HepG2 (cell line): Measurements from ENCODE around the gene CYP27B1. TPM values are rescaled to one million over a fixed set of nuclear protein-coding genes. Genes with fewer than 3 reads are reported as not detected.

Experiments
- KIAA2018 ChIP-seq: sonication (generic); formaldehyde crosslinking; IDR thresholded peaks from 2 replicates; pipeline ENCODE4 v1.5.0; 2020; ENCODE audit warnings: mild to moderate bottlenecking, missing genetic modification reagents, borderline replicate concordance
- PATZ1 ChIP-seq: sonication (generic); formaldehyde crosslinking; IDR thresholded peaks from 2 replicates; pipeline ENCODE4 v1.4.0; 2020; ENCODE audit warnings: missing genetic modification reagents
- SKIL ChIP-seq: sonication (generic); formaldehyde crosslinking; IDR thresholded peaks from 2 replicates; pipeline ENCODE4 v1.8.0; 2022; ENCODE audit warnings: missing genetic modification reagents, mild to moderate bottlenecking, moderate library complexity, borderline replicate concordance
- TBP ChIP-seq: sonication (generic); formaldehyde crosslinking; IDR thresholded peaks from 2 replicates; pipeline ENCODE4 v1.5.0; 2020; ENCODE audit warnings: missing genetic modification reagents
- ZNF160 ChIP-seq: sonication (generic); formaldehyde crosslinking; IDR thresholded peaks from 2 replicates; pipeline ENCODE4 v1.8.0; 2022; ENCODE audit warnings: mild to moderate bottlenecking, inconsistent platforms, missing genetic modification reagents
- ZNF33A ChIP-seq: sonication (generic); formaldehyde crosslinking; IDR thresholded peaks from 2 replicates; pipeline ENCODE4 v1.5.1; 2020; ENCODE audit warnings: missing genetic modification reagents, mild to moderate bottlenecking, moderate library complexity, borderline replicate concordance
- ZNF550 ChIP-seq: sonication (generic); formaldehyde crosslinking; IDR thresholded peaks from 2 replicates; pipeline ENCODE4 v1.4.0; 2020; ENCODE audit warnings: mild to moderate bottlenecking, missing genetic modification reagents, borderline replicate concordance
- ZNF564 ChIP-seq: sonication (generic); formaldehyde crosslinking; IDR thresholded peaks from 2 replicates; pipeline ENCODE4 v1.8.1; 2023; ENCODE audit warnings: mild to moderate bottlenecking, missing genetic modification reagents
- ZNF687 ChIP-seq: sonication (generic); formaldehyde crosslinking; IDR thresholded peaks from 2 replicates; pipeline ENCODE4 v1.5.1; 2020; ENCODE audit warnings: mild to moderate bottlenecking, missing genetic modification reagents, moderate library complexity
- ZNF775 ChIP-seq: sonication (generic); formaldehyde crosslinking; IDR thresholded peaks from 2 replicates; pipeline ENCODE4 v1.4.0; 2020; ENCODE audit warnings: missing genetic modification reagents, mild to moderate bottlenecking, moderate library complexity, borderline replicate concordance
- ZNF788 ChIP-seq: sonication (generic); formaldehyde crosslinking; IDR thresholded peaks from 2 replicates; pipeline ENCODE4 v1.5.0; 2020; ENCODE audit warnings: mild to moderate bottlenecking, missing genetic modification reagents, borderline replicate concordance
- polyA plus RNA-seq, 8 experiments: library from polyadenylated mRNA; depleted of rRNA in 3 of 8; stranded (reverse) in 7 of 8; unstranded in 1 of 8; fragments of >200 nt; fragmentation: Illumina TruSeq in 4 of 8; extraction: Trizol in 4 of 8; gene quantifications; 2 replicates each; pipeline versions ENCODE4 v1.2.1 to v1.2.3, GENCODE V29; 2011 to 2016; ENCODE audit warnings: low read depth in 4 of 8, missing spikeins in 1 of 8, mixed read lengths in 1 of 8; ENCODE audit not compliant: insufficient read depth in 1 of 8
- total RNA-seq, 5 experiments: library from RNA; depleted of rRNA; stranded (reverse); fragments of >200 nt; fragmentation: Illumina TruSeq; extraction: Trizol; gene quantifications; 2 replicates each; pipeline ENCODE4 v1.2.3, GENCODE V29; 2016; ENCODE audit warnings: low read depth in 1 of 5

CYP27B1 gene
- total and polyA plus RNA-seq, 2 of the 13 experiments (the other 11 are each of a cell fraction or from before 2014, with no cell fraction given) = 2.3 to 3.0 TPM

- 0 out of 2 replicates have a peak, but pooled peaks have one; percentile 59 for TF ChIP-seq KIAA2018 (CRISPR knock-in tag)
- peak; percentile 75 for TF ChIP-seq ZNF564 (CRISPR knock-in tag)
- peak; percentile 65; the same call in 1 of the 2 replicates for TF ChIP-seq ZNF775 (CRISPR knock-in tag)
- TF ChIP-seq ZNF687 (CRISPR knock-in tag) = peak; percentile 91; the same call in 1 of the 2 replicates
- no peak; the same call in 1 of the 2 replicates for TF ChIP-seq PATZ1 (CRISPR knock-in tag)
- TF ChIP-seq ZNF33A = no peak
- TF ChIP-seq ZNF550 (CRISPR knock-in tag) = no peak
- no peak for TF ChIP-seq SKIL (CRISPR knock-in tag)
- TF ChIP-seq TBP (CRISPR knock-in tag) = no peak; the same call in 1 of the 2 replicates
- no peak for TF ChIP-seq ZNF160 (CRISPR knock-in tag)
- TF ChIP-seq ZNF788 = peak; percentile 81; the same call in 1 of the 2 replicates
Measured at GRCh38 chr12:57771873-57772428, 5.1 kb upstream of the CYP27B1 start, which contains the start of gene METTL1 (continued).
